Vagina (tissue), 2 donors: ENCODE data around the gene VCP. TPM values are rescaled to one million over a fixed set of nuclear protein-coding genes. Genes with fewer than 3 reads are reported as not detected.

ENCODE experiments used
- DNase-seq, 2 donors: peaks; one replicate each; pipeline ENCODE4 v3.0.0-alpha.2; 2017; ENCODE audit errors: extremely low spot score in 2 of 2
- H3K27ac ChIP-seq: fragments of 200-600 bp; sonication (generic); one replicate; pipeline ENCODE4 v1.5.1; 2019
- H3K27me3 ChIP-seq: fragments of 200-600 bp; sonication (generic); one replicate; pipeline ENCODE4 v1.5.1; 2019
- H3K36me3 ChIP-seq, 2 donors: fragments of 200-600 bp; sonication (generic); one replicate each; pipeline ENCODE4 v1.5.1; 2017 to 2019
- H3K4me1 ChIP-seq: fragments of 200-600 bp; sonication (generic); one replicate; pipeline ENCODE4 v1.5.1; 2019
- H3K4me3 ChIP-seq, 2 donors: fragments of 200-600 bp; sonication (generic); 1 replicate in 1 of 2; 2 replicates in 1 of 2; pipeline ENCODE4 v1.5.1; 2016 to 2019
- H3K9me3 ChIP-seq: fragments of 200-600 bp; sonication (generic); one replicate; pipeline ENCODE4 v1.5.1; 2019
- CTCF ChIP-seq, 3 experiments: fragments of 450-650 bp in 2 of 3; fragments of 200-600 bp in 1 of 3; sonication (generic) in 1 of 3; IDR thresholded peaks; one replicate each; pipeline ENCODE4 v1.5.1; 2017 to 2019; ENCODE audit warnings: antibody characterized with exemption in 3 of 3, mild to moderate bottlenecking in 2 of 3, moderate library complexity in 2 of 3
- POLR2A ChIP-seq, 2 donors: fragments of 450-650 bp; IDR thresholded peaks; one replicate each; pipeline ENCODE4 v1.6.1; 2017; ENCODE audit warnings: antibody characterized with exemption in 2 of 2, mild to moderate bottlenecking in 2 of 2, moderate library complexity in 2 of 2
- POLR2AphosphoS5 ChIP-seq, 2 donors: sonication (generic); formaldehyde crosslinking; IDR thresholded peaks; one replicate each; pipeline ENCODE4 v1.9.0; 2017; ENCODE audit warnings: antibody characterized with exemption in 2 of 2, mild to moderate bottlenecking in 2 of 2, low read depth in 1 of 2; ENCODE audit not compliant: insufficient read depth in 1 of 2
- intact Hi-C: fragments of 100-400 bp; cut with DNase I; formaldehyde crosslinking; loops from one replicate; pipeline ENCODE4 v1.15.1; 2023
- total RNA-seq: library from RNA; depleted of rRNA; stranded (reverse); fragments of >200 nt; gene quantifications from one replicate; pipeline ENCODE4 v1.2.3, GENCODE V29; 2016

VCP gene
- total RNA-seq, 1 donor from 2014 or later, result 130 TPM

GRCh38 chr9:35106343-35106730 lies 33.9 kb upstream of the VCP start:
- H3K27ac ChIP-seq, result no peak overlapping the region
- no peaks in the 10 kb centered on the region for H3K27me3 ChIP-seq
- H3K4me3 ChIP-seq, result no peak overlapping the region
- H3K4me1 ChIP-seq, result peaks cover 41% of the 10 kb centered on the region
- no peaks in the 10 kb centered on the region for H3K9me3 ChIP-seq
- no peak for DNase-seq
- intact Hi-C loops, result no loop called here
- peaks cover 0 to 39% of the 10 kb centered on the region in 2 donors for H3K36me3 ChIP-seq
- TF ChIP-seq POLR2AphosphoS5 (IDR thresholded peaks at IDR 0.05; ENCODE audit: insufficient read depth in 1 of 2, low read depth in 1 of 2) (no peak), CTCF (IDR thresholded peaks at IDR 0.05) (no peak), POLR2A (IDR thresholded peaks at IDR 0.05) (no peak)

DNA sequence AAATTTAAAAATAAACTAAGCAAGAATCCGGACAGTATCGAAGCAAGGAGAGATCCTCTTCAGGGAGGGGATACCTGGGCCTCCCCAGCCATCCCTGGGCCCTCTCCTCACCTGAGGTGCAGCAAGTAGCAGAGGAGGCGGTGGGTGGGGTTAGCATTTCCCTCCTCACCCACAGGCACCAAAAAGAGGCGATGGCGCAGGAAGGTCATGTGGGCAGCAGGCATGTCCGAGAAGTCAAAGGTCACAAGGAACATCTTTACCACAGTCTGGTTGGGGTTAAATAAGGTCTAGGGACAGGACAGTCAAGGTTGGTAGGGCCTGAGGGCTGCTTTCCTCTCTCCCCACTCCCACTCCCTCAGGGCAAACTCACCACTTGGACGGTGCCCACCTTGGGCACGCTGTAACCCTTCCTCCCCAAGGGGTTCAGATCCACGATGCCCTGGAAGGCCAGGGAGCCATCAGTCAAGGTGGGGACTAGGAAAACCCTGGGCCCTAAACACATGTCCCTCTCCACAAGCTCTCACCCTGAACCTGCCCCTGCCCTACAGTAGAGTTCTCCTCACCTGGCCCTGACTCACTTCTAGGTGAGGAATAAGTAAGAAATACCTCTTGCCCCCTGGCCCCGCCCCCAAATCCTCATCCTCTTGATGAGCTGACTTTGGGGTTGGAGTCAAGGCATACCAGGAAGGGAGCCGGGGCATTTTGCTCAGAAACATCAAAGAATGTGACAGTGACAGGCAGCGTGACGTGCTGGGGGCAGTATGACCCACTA lies 33.3 kb upstream of the VCP start:
- H3K4me1 ChIP-seq, result peaks cover 37% of the 10 kb centered on the region
- H3K4me3 ChIP-seq, result no peak overlapping the region
- peaks cover 0 to 44% of the 10 kb centered on the region in 2 donors for H3K36me3 ChIP-seq
- no peak for TF ChIP-seq CTCF (IDR thresholded peaks at IDR 0.05)
- TF ChIP-seq POLR2AphosphoS5 (IDR thresholded peaks at IDR 0.05; ENCODE audit: insufficient read depth in 1 of 2, low read depth in 1 of 2), result no peak
- TF ChIP-seq POLR2A (IDR thresholded peaks at IDR 0.05), result no peak
- DNase-seq, result no peak
- H3K9me3 ChIP-seq, result no peaks in the 10 kb centered on the region
- intact Hi-C loops, result no loop called here
- no peaks in the 10 kb centered on the region for H3K27me3 ChIP-seq
- no peak overlapping the region for H3K27ac ChIP-seq

GRCh38 chr9:35105126-35105525 lies 32.7 kb upstream of the VCP start:
- TF ChIP-seq POLR2AphosphoS5 (IDR thresholded peaks at IDR 0.05; ENCODE audit: insufficient read depth in 1 of 2, low read depth in 1 of 2) (no peak), CTCF (IDR thresholded peaks at IDR 0.05) (no peak), POLR2A (IDR thresholded peaks at IDR 0.05) (no peak)
- Histone ChIP-seq H3K9me3 (no peaks in the 10 kb centered on the region), H3K4me1 (peaks cover 31% of the 10 kb centered on the region), H3K4me3 (no peak overlapping the region), H3K36me3 (peaks cover 0 to 50% of the 10 kb centered on the region in 2 donors), H3K27ac (no peak overlapping the region), H3K27me3 (no peaks in the 10 kb centered on the region)
- intact Hi-C loops, result no loop called here
- no peak for DNase-seq

- H3K4me1 ChIP-seq, result peaks cover 25% of the 10 kb centered on the region
- H3K36me3 ChIP-seq, result peaks cover 0 to 56% of the 10 kb centered on the region in 2 donors
- no peak for DNase-seq
- no peaks in the 10 kb centered on the region for H3K27me3 ChIP-seq
- intact Hi-C loops, result no loop called here
- H3K27ac ChIP-seq, result no peak overlapping the region
- no peak overlapping the region for H3K4me3 ChIP-seq
- TF ChIP-seq CTCF (IDR thresholded peaks at IDR 0.05), result no peak
- TF ChIP-seq POLR2AphosphoS5 (IDR thresholded peaks at IDR 0.05; ENCODE audit: insufficient read depth in 1 of 2, low read depth in 1 of 2), result no peak
- no peak for TF ChIP-seq POLR2A (IDR thresholded peaks at IDR 0.05)
- no peaks in the 10 kb centered on the region for H3K9me3 ChIP-seq
Measured at GRCh38 chr9:35104586-35104985, 32.2 kb upstream of the VCP start.

DNA sequence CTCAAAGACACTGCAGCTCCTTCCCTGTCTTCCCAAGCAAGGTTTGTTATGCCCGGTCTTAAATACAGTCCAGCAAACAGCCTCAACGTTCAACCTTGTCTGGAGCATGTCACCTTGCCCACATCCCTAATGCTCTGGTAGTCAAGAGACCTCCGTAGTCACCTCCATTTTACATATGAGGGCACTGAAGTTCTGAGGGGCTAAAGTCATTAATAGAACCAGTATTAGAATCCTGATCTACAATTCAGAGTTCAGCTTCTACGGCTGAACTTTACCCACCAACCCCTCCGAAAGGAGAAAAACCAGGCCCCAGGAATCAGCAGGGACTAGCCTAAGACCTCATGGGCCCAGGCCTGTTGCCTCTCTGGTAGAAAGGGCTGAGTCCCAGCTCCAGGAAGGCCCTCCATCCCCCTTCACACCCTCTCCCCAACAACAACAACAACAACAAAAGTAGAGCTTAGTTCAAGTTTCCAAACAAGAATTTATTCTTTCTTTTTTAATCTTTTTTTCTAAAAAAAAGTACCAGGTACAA lies 31.3 kb upstream of the VCP start:
- peaks cover 0 to 57% of the 10 kb centered on the region in 2 donors for H3K36me3 ChIP-seq
- no peak for DNase-seq

More for the DNA sequence above, 31.3 kb upstream of the VCP start:
- Histone ChIP-seq H3K27ac (peak overlapping the region; percentile 77), H3K4me3 (peak overlapping the region; percentile 72 to 90), H3K9me3 (no peaks in the 10 kb centered on the region), H3K27me3 (no peaks in the 10 kb centered on the region), H3K4me1 (peaks cover 21% of the 10 kb centered on the region)
- intact Hi-C loops, result no loop called here
- no peak for TF ChIP-seq POLR2A (IDR thresholded peaks at IDR 0.05)
- TF ChIP-seq CTCF (IDR thresholded peaks at IDR 0.05), result no peak
- no peak for TF ChIP-seq POLR2AphosphoS5 (IDR thresholded peaks at IDR 0.05; ENCODE audit: insufficient read depth in 1 of 2, low read depth in 1 of 2)
